Trophoblast cell (in vitro differentiated cells and primary cell): Measurements from ENCODE around the gene WDR35.

Source experiments
- DNase-seq, 2 donors: peaks; one replicate each; pipeline ENCODE4 v3.0.0-alpha.2; 2016
- H2AFZ ChIP-seq: 2 replicates; pipeline ENCODE4 v1.6.1; 2013; ENCODE audit warnings: low read length, moderate library complexity, mild to moderate bottlenecking; ENCODE audit not compliant: insufficient read depth, poor library complexity
- H2AK5ac ChIP-seq: 2 replicates; pipeline ENCODE4 v1.6.1; 2013; ENCODE audit warnings: mild to moderate bottlenecking, low read length
- H2BK120ac ChIP-seq: 2 replicates; pipeline ENCODE4 v1.6.1; 2013; ENCODE audit warnings: low read length, mild to moderate bottlenecking, moderate library complexity; ENCODE audit not compliant: insufficient read depth, poor library complexity
- H2BK12ac ChIP-seq: 2 replicates; pipeline ENCODE4 v1.6.1; 2013; ENCODE audit warnings: mild to moderate bottlenecking, low read length, moderate library complexity
- H2BK5ac ChIP-seq: 2 replicates; pipeline ENCODE4 v1.6.1; 2013; ENCODE audit warnings: low read length, low read depth, moderate library complexity, mild to moderate bottlenecking; ENCODE audit not compliant: poor library complexity
- H3K14ac ChIP-seq: 2 replicates; pipeline ENCODE4 v1.6.1; 2013; ENCODE audit warnings: mild to moderate bottlenecking, low read length
- H3K18ac ChIP-seq: 2 replicates; pipeline ENCODE4 v1.6.1; 2013; ENCODE audit warnings: mild to moderate bottlenecking, low read length
- H3K23ac ChIP-seq: 2 replicates; pipeline ENCODE4 v1.6.1; 2013; ENCODE audit warnings: low read length
- H3K27ac ChIP-seq: 2 replicates; pipeline ENCODE4 v1.5.1; 2013; ENCODE audit warnings: low read depth, mild to moderate bottlenecking, inconsistent platforms, low read length, moderate library complexity
- H3K27me3 ChIP-seq: 2 replicates; pipeline ENCODE4 v1.6.1; 2013; ENCODE audit warnings: inconsistent platforms, mild to moderate bottlenecking, low read length, moderate library complexity; ENCODE audit not compliant: insufficient read depth
- H3K36me3 ChIP-seq, 2 experiments: 1 replicate in 1 of 2; 2 replicates in 1 of 2; pipeline ENCODE4 v1.6.1; 2013; ENCODE audit warnings: low read length in 2 of 2, mild to moderate bottlenecking in 2 of 2, moderate library complexity in 1 of 2; ENCODE audit not compliant: insufficient read depth in 2 of 2, control insufficient read depth in 1 of 2
- H3K4ac ChIP-seq: 2 replicates; pipeline ENCODE4 v1.6.1; 2013; ENCODE audit warnings: low read depth, mild to moderate bottlenecking, low read length, moderate library complexity
- H3K4me1 ChIP-seq, 2 experiments: 1 replicate in 1 of 2; 2 replicates in 1 of 2; pipeline ENCODE4 v1.6.1; 2013; ENCODE audit warnings: low read length in 2 of 2, mild to moderate bottlenecking in 2 of 2, moderate library complexity in 1 of 2; ENCODE audit not compliant: insufficient read depth in 2 of 2, control insufficient read depth in 1 of 2
- H3K4me2 ChIP-seq: 2 replicates; pipeline ENCODE4 v1.6.1; 2013; ENCODE audit warnings: inconsistent platforms, mild to moderate bottlenecking, low read length, moderate library complexity
- H3K4me3 ChIP-seq: 2 replicates; pipeline ENCODE4 v1.5.1; 2013; ENCODE audit warnings: mild to moderate bottlenecking, low read depth, low read length, inconsistent platforms
- H3K79me1 ChIP-seq: one replicate; pipeline ENCODE4 v1.6.1; 2013; ENCODE audit warnings: low read length
- H3K79me2 ChIP-seq: 2 replicates; pipeline ENCODE4 v1.6.1; 2013; ENCODE audit warnings: low read length, mild to moderate bottlenecking; ENCODE audit not compliant: control insufficient read depth, insufficient read depth, poor library complexity
- H3K9ac ChIP-seq: 2 replicates; pipeline ENCODE4 v1.6.1; 2013; ENCODE audit warnings: mild to moderate bottlenecking, low read length
- H3K9me3 ChIP-seq: 2 replicates; pipeline ENCODE4 v1.6.1; 2013; ENCODE audit warnings: low read depth, mild to moderate bottlenecking, control low read depth, inconsistent platforms, low read length; ENCODE audit not compliant: insufficient read depth
- H4K12ac ChIP-seq: 2 replicates; pipeline ENCODE4 v1.6.1; 2013; ENCODE audit warnings: low read depth, mild to moderate bottlenecking, low read length, moderate library complexity
- H4K8ac ChIP-seq: 2 replicates; pipeline ENCODE4 v1.6.1; 2013; ENCODE audit warnings: low read depth, mild to moderate bottlenecking, low read length, moderate library complexity
- H4K91ac ChIP-seq: one replicate; pipeline ENCODE4 v1.6.1; 2013; ENCODE audit warnings: low read depth, mild to moderate bottlenecking, low read length, moderate library complexity
- WGBS: extraction: QIAGEN DNeasy Blood & Tissue Kit; methylation state at CpG from one replicate; pipeline ENCODE4 v1.1.7; 2013; ENCODE audit warnings: missing lambda C conversion rate; ENCODE audit not compliant: insufficient read length, insufficient coverage; ENCODE audit errors: extremely low coverage; 5-methylcytosine and 5-hydroxymethylcytosine counted together

WDR35 gene

DNA sequence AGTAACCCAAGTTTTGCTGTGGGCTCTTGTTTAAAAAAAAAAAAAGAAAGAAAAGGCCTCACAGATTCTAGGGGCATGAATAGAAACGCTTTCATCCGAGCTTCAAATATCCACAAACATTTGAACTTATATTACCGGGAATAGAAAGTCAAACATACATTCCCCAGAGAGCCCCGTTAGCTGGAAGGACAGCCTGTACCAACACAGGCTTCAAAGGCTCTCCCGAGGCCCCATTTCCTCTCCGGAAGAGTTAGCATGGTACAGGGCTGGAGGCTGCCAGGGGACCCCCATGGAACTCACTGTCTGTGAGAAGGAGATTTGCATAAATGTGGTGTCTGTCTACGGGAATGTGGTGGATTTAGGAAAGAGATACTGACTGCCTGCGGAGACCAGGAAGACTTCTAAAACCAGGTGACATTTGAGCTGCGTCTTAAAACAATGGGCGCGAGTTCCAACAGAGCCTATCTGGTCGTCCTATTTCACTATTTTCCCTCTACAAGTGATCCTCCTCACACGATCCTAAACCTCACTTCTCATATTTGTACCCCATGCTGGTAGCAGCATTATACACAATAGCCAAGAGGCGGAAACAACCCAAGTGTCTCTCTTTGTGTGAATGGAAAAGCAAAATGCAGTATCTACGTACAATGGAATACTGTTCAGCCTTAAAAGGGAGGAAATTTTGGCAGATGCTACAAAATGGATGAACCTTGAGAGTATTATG, 23.4 kb upstream of the WDR35 start:
- Histone ChIP-seq H2BK5ac (peak overlapping the region; percentile 85), H2AFZ (peak overlapping the region; percentile 92), H3K27me3 (no peaks in the 10 kb centered on the region), H4K91ac (peak overlapping the region; percentile 99), H3K18ac (no peak overlapping the region), H3K79me2 (peaks cover 5% of the 10 kb centered on the region), H3K9me3 (peaks cover 2% of the 10 kb centered on the region), H3K36me3 (no peaks in the 10 kb centered on the region), H3K79me1 (peaks cover 17% of the 10 kb centered on the region), H2AK5ac (peak overlapping the region; percentile 92), H3K4me1 (peaks cover 14 to 19% of the 10 kb centered on the region in 2 experiments), H4K8ac (peak overlapping the region; percentile 98), H3K4me2 (peak overlapping the region; percentile 90), H3K23ac (no peak overlapping the region), H2BK12ac (peak overlapping the region; percentile 92), H3K4me3 (no peak overlapping the region), H3K14ac (peak overlapping the region; percentile 97), H4K12ac (no peak overlapping the region), H2BK120ac (peak overlapping the region; percentile 83), H3K4ac (peak overlapping the region; percentile 97), H3K9ac (peak overlapping the region; percentile 85), H3K27ac (peak overlapping the region; percentile 92)
- DNase-seq: no peak
- WGBS: no CpG with 5 or more reads among the region's 15 CpGs

GRCh38 chr2:20012282-20013125, 22.6 kb upstream of the WDR35 start, which contains the start of gene MATN3:
TSS of gene MATN3 (minus strand) at chr2:20012668. CDS start at chr2:20012631, 37 bp downstream.
- H4K8ac ChIP-seq: peak within 1 kb of the TSS; percentile 98
- peaks cover 2% of the 10 kb centered on the region for H3K9me3 ChIP-seq
- peak within 1 kb of the TSS; percentile 80 for H4K12ac ChIP-seq
- peaks cover 14 to 19% of the 10 kb centered on the region in 2 experiments for H3K4me1 ChIP-seq
- peak; percentile 9 to 58 for DNase-seq
- H2BK5ac ChIP-seq: peak within 1 kb of the TSS; percentile 85
- H3K4ac ChIP-seq: peak within 1 kb of the TSS; percentile 97
- H4K91ac ChIP-seq: peak within 1 kb of the TSS; percentile 99
- peak within 1 kb of the TSS; percentile 92 for H3K27ac ChIP-seq
- H3K23ac ChIP-seq: no peak within 1 kb of the TSS
- H3K4me2 ChIP-seq: peak within 1 kb of the TSS; percentile 90
- no CpG with 5 or more reads among the region's 87 CpGs for WGBS
- H3K36me3 ChIP-seq: peaks cover 0 to 3% of the 10 kb centered on the region in 2 experiments
- peak within 1 kb of the TSS; percentile 92 for H2AK5ac ChIP-seq
- H3K79me2 ChIP-seq: peaks cover 5% of the 10 kb centered on the region
- peak within 1 kb of the TSS; percentile 92 for H2BK12ac ChIP-seq
- H3K79me1 ChIP-seq: peaks cover 17% of the 10 kb centered on the region
- peak within 1 kb of the TSS; percentile 62 for H3K4me3 ChIP-seq
- no peaks in the 10 kb centered on the region for H3K27me3 ChIP-seq
- peak within 1 kb of the TSS; percentile 83 for H2BK120ac ChIP-seq
- peak within 1 kb of the TSS; percentile 85 for H3K9ac ChIP-seq
- peak within 1 kb of the TSS; percentile 92 for H2AFZ ChIP-seq
- H3K18ac ChIP-seq: peak within 1 kb of the TSS; percentile 97
- H3K14ac ChIP-seq: peak within 1 kb of the TSS; percentile 97

GRCh38 chr2:20012032-20012281, 22.1 kb upstream of the WDR35 start:
- no CpG with 5 or more reads among the region's 4 CpGs for WGBS

DNA sequence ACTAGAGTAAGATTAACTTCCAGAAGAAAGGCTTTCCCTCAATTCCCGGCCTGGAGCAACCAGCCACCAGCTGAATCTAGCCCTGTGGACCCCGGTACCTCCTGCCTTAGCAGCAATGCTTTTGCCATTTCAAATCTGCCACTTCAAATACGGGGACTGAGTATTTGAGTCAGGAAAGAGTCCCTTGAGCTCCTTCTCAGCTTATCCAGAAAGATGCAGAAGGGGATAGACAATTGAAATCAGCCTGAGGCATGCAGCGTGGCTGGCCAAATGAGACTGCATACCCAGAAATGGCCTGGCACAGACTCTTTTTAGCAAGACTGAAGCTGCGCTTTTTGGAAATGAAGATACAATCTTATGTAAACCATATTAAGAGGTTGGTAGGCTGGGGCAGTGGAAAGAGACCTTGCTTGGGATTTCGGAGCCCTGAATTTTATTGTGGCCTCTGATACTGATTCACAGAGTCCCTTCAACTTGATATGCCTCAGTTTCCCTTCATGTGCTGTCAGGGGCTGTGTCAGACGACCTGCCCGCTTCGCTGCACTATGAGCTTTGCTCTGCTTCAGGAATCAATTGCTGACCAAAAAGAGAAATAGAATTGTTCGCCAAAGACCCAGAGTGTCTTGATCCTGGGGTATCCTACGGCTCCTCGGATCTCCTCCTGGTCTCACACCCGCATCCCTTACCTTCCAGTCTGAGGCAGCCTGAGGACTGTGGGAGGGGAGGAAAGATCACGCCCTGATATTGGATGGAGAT, 21.5 kb upstream of the WDR35 start:
- Histone ChIP-seq H3K4me1 (peaks cover 14 to 19% of the 10 kb centered on the region in 2 experiments), H3K18ac (peak overlapping the region; percentile 40), H3K27ac (peak overlapping the region; percentile 92), H2AK5ac (peak overlapping the region; percentile 5), H3K27me3 (no peaks in the 10 kb centered on the region), H3K79me2 (peaks cover 5% of the 10 kb centered on the region), H2AFZ (no peak overlapping the region), H3K4me3 (peak overlapping the region; percentile 62), H3K4me2 (peak overlapping the region; percentile 90), H2BK120ac (peak overlapping the region; percentile 20), H2BK5ac (peak overlapping the region; percentile 25), H3K23ac (no peak overlapping the region), H4K12ac (peak overlapping the region; percentile 16), H4K8ac (peak overlapping the region; percentile 84), H3K36me3 (peaks cover 0 to 3% of the 10 kb centered on the region in 2 experiments), H2BK12ac (peak overlapping the region; percentile 44), H3K9me3 (peaks cover 2% of the 10 kb centered on the region), H3K9ac (peak overlapping the region; percentile 28), H3K4ac (peak overlapping the region; percentile 3), H3K14ac (peak overlapping the region; percentile 15), H4K91ac (peak overlapping the region; percentile 99), H3K79me1 (peaks cover 17% of the 10 kb centered on the region)
- no CpG with 5 or more reads among the region's 14 CpGs for WGBS
- DNase-seq: no peak

More at GRCh38 chr2:20012032-20012281, 22.1 kb upstream of the WDR35 start:
- peak overlapping the region; percentile 3 for H3K4ac ChIP-seq
- peaks cover 2% of the 10 kb centered on the region for H3K9me3 ChIP-seq
- peak overlapping the region; percentile 20 for H2BK120ac ChIP-seq
- H4K12ac ChIP-seq: peak overlapping the region; percentile 16
- no peaks in the 10 kb centered on the region for H3K27me3 ChIP-seq
- peaks cover 14 to 19% of the 10 kb centered on the region in 2 experiments for H3K4me1 ChIP-seq
- H4K8ac ChIP-seq: peak overlapping the region; percentile 84
- H3K27ac ChIP-seq: peak overlapping the region; percentile 92
- H3K23ac ChIP-seq: no peak overlapping the region
- H3K9ac ChIP-seq: peak overlapping the region; percentile 28
- H3K4me3 ChIP-seq: peak overlapping the region; percentile 62
- H3K4me2 ChIP-seq: peak overlapping the region; percentile 90
- H3K79me1 ChIP-seq: peaks cover 17% of the 10 kb centered on the region
- peak overlapping the region; percentile 4 for H2AFZ ChIP-seq
- peak overlapping the region; percentile 40 for H3K18ac ChIP-seq
- peak overlapping the region; percentile 5 for H2AK5ac ChIP-seq
- no peak for DNase-seq
- peak overlapping the region; percentile 63 for H2BK12ac ChIP-seq
- peak overlapping the region; percentile 70 for H2BK5ac ChIP-seq
- peak overlapping the region; percentile 15 for H3K14ac ChIP-seq
- H4K91ac ChIP-seq: peak overlapping the region; percentile 99
- H3K36me3 ChIP-seq: peaks cover 0 to 3% of the 10 kb centered on the region in 2 experiments
- peaks cover 5% of the 10 kb centered on the region for H3K79me2 ChIP-seq
